ENCODE measurements around the gene TSGA10IP.

The TSGA10IP gene

GRCh38 chr11:65976216-65977176 lies 31.2 kb downstream of the TSGA10IP start:
- no peak overlapping the region for H2AFZ ChIP-seq (ENCODE audit: low read length)
- no peaks in the 10 kb centered on the region for H3K9me3 ChIP-seq (ENCODE audit: low read length)
- no peaks in the 10 kb centered on the region for H4K20me1 ChIP-seq (ENCODE audit: insufficient read depth, low read length)
- no peaks in the 10 kb centered on the region for H3K27me3 ChIP-seq (ENCODE audit: insufficient read depth, low read length)
- H3K4me2 ChIP-seq (ENCODE audit: low read length) = no peak overlapping the region
- H3K27ac ChIP-seq (ENCODE audit: low read depth, low read length, poor library complexity, severe bottlenecking) = no peak overlapping the region
- H3K4me1 ChIP-seq (ENCODE audit: insufficient read depth, low read length, severe bottlenecking) = no peaks in the 10 kb centered on the region
- peaks cover 47% of the 10 kb centered on the region for H3K36me3 ChIP-seq (ENCODE audit: insufficient read depth, low read length)
- TF ChIP-seq EZH2 (IDR thresholded peaks at IDR 0.05; ENCODE audit: borderline replicate concordance, low read length) (no peak), CTCF (IDR thresholded peaks at IDR 0.05; ENCODE audit: low read length) (no peak)
- H3K79me2 ChIP-seq (ENCODE audit: insufficient read depth, low read length) = no peaks in the 10 kb centered on the region
- no peaks in the 10 kb centered on the region for H3F3A ChIP-seq (ENCODE audit: insufficient read depth, low read length)
- H3K9me2 ChIP-seq (ENCODE audit: low read depth, low read length) = no peaks in the 10 kb centered on the region
- no peak overlapping the region for H3K9ac ChIP-seq (ENCODE audit: low read length)
- no peak overlapping the region for H3K4me3 ChIP-seq (ENCODE audit: low read depth, low read length, poor library complexity, severe bottlenecking)

- H4K20me1 ChIP-seq (ENCODE audit: insufficient read depth, low read length) = no peaks in the 10 kb centered on the region
- H3K4me1 ChIP-seq (ENCODE audit: insufficient read depth, low read length, severe bottlenecking) = no peaks in the 10 kb centered on the region
- no peaks in the 10 kb centered on the region for H3K9me2 ChIP-seq (ENCODE audit: low read depth, low read length)
- H3K9ac ChIP-seq (ENCODE audit: low read length) = no peak overlapping the region
- H3K79me2 ChIP-seq (ENCODE audit: insufficient read depth, low read length) = no peaks in the 10 kb centered on the region
- no peak overlapping the region for H3K4me3 ChIP-seq (ENCODE audit: low read depth, low read length, poor library complexity, severe bottlenecking)
- peaks cover 42% of the 10 kb centered on the region for H3K36me3 ChIP-seq (ENCODE audit: insufficient read depth, low read length)
- no peak overlapping the region for H3K4me2 ChIP-seq (ENCODE audit: low read length)
- no peak for TF ChIP-seq EZH2 (IDR thresholded peaks at IDR 0.05; ENCODE audit: borderline replicate concordance, low read length)
- no peak for TF ChIP-seq CTCF (IDR thresholded peaks at IDR 0.05; ENCODE audit: low read length)
- H2AFZ ChIP-seq (ENCODE audit: low read length) = no peak overlapping the region
- no peaks in the 10 kb centered on the region for H3F3A ChIP-seq (ENCODE audit: insufficient read depth, low read length)
- H3K27ac ChIP-seq (ENCODE audit: low read depth, low read length, poor library complexity, severe bottlenecking) = no peak overlapping the region
- H3K27me3 ChIP-seq (ENCODE audit: insufficient read depth, low read length) = no peaks in the 10 kb centered on the region
- no peaks in the 10 kb centered on the region for H3K9me3 ChIP-seq (ENCODE audit: low read length)
Measured at GRCh38 chr11:65977621-65978390, 32.5 kb downstream of the TSGA10IP start.

- Histone ChIP-seq H3K4me2 (ENCODE audit: low read length) (no peak overlapping the region), H2AFZ (ENCODE audit: low read length) (no peak overlapping the region), H3K4me1 (ENCODE audit: insufficient read depth, low read length, severe bottlenecking) (no peaks in the 10 kb centered on the region), H3K27me3 (ENCODE audit: insufficient read depth, low read length) (no peaks in the 10 kb centered on the region), H4K20me1 (ENCODE audit: insufficient read depth, low read length) (no peaks in the 10 kb centered on the region), H3F3A (ENCODE audit: insufficient read depth, low read length) (no peaks in the 10 kb centered on the region), H3K4me3 (ENCODE audit: low read depth, low read length, poor library complexity, severe bottlenecking) (no peak overlapping the region), H3K9ac (ENCODE audit: low read length) (no peak overlapping the region), H3K9me3 (ENCODE audit: low read length) (no peaks in the 10 kb centered on the region), H3K27ac (ENCODE audit: low read depth, low read length, poor library complexity, severe bottlenecking) (no peak overlapping the region), H3K36me3 (ENCODE audit: insufficient read depth, low read length) (peaks cover 36% of the 10 kb centered on the region), H3K79me2 (ENCODE audit: insufficient read depth, low read length) (no peaks in the 10 kb centered on the region), H3K9me2 (ENCODE audit: low read depth, low read length) (no peaks in the 10 kb centered on the region)
- TF ChIP-seq CTCF (IDR thresholded peaks at IDR 0.05; ENCODE audit: low read length) (no peak), EZH2 (IDR thresholded peaks at IDR 0.05; ENCODE audit: borderline replicate concordance, low read length) (no peak)
Measured at GRCh38 chr11:65978391-65979238, 33.3 kb downstream of the TSGA10IP start.
